ENCODE measurements around the gene TGDS. TPM values are rescaled to one million over a fixed set of nuclear protein-coding genes. Genes with fewer than 3 reads are reported as not detected.

Gene TGDS
- total and polyA plus RNA-seq, 2 of the 8 experiments (the other 6 are each of a cell fraction or from before 2014, with no cell fraction given) = 11.6 to 11.8 TPM

GRCh38 chr13:94641409-94641941 lies 45.5 kb upstream of the TGDS start:
- Histone ChIP-seq H3K9me3 (ENCODE audit: insufficient read depth in 2 of 2, low read depth in 1 of 2, low read length in 1 of 2) (no peaks in the 10 kb centered on the region), H4K20me1 (replicated peaks in 1 of 2; ENCODE audit: control insufficient read depth in 1 of 2, insufficient read depth in 2 of 2, low read length in 2 of 2) (no peaks in the 10 kb centered on the region), H3K79me1 (ENCODE audit: low read depth, low read length) (no peaks in the 10 kb centered on the region), H3K36me3 (ENCODE audit: control insufficient read depth in 2 of 4, insufficient read depth in 4 of 4, low read length in 3 of 4) (no peaks in the 10 kb centered on the region), H2AK5ac (ENCODE audit: low read depth, low read length) (no peak overlapping the region), H3K4me3 (ENCODE audit: extremely low read depth in 1 of 4, insufficient read depth in 2 of 4, low read depth in 3 of 4, low read length in 4 of 4) (no peak overlapping the region), H2BK15ac (ENCODE audit: low read length) (no peak overlapping the region), H3K4me1 (replicated peaks in 1 of 4; ENCODE audit: control insufficient read depth in 3 of 4, insufficient read depth in 4 of 4, low read length in 3 of 4) (no peaks in the 10 kb centered on the region), H2BK120ac (replicated peaks; ENCODE audit: low read depth, low read length) (no peak overlapping the region), H2BK12ac (ENCODE audit: low read depth, low read length) (no peak overlapping the region), H3K56ac (replicated peaks; ENCODE audit: insufficient read length, low read depth, low read length) (no peak overlapping the region), H3K23me2 (ENCODE audit: low read depth, low read length) (no peaks in the 10 kb centered on the region), H3K27me3 (replicated peaks in 1 of 4; ENCODE audit: control insufficient read depth in 3 of 4, extremely low read depth in 1 of 4, insufficient read depth in 3 of 4, low read length in 3 of 4) (no peaks in the 10 kb centered on the region), H3K14ac (ENCODE audit: insufficient read length) (no peak overlapping the region), H3K4ac (replicated peaks; ENCODE audit: insufficient read length, low read depth, low read length) (no peak overlapping the region), H3K27ac (ENCODE audit: low read depth, low read length) (no peak overlapping the region), H2AFZ (ENCODE audit: low read length) (no peak overlapping the region), H3K18ac (ENCODE audit: extremely low read depth, low read length) (no peak overlapping the region), H3K23ac (ENCODE audit: insufficient read length) (no peak overlapping the region), H3K4me2 (ENCODE audit: insufficient read depth in 1 of 2, low read depth in 2 of 2, low read length in 2 of 2) (no peak overlapping the region), H2BK5ac (ENCODE audit: low read depth, low read length) (no peak overlapping the region), H2BK20ac (ENCODE audit: low read length) (no peak overlapping the region), H4K91ac (replicated peaks; ENCODE audit: insufficient read length, low read length) (no peak overlapping the region), H4K8ac (ENCODE audit: extremely low read depth, insufficient read depth, low read length) (no peak overlapping the region), H3K9ac (replicated peaks in 1 of 4; ENCODE audit: extremely low read depth in 1 of 4, low read depth in 3 of 4, low read length in 3 of 4) (no peak overlapping the region), H3K79me2 (ENCODE audit: control insufficient read depth in 1 of 2, insufficient read depth in 2 of 2, low read length in 2 of 2) (no peaks in the 10 kb centered on the region), H4K5ac (ENCODE audit: insufficient read length, low read depth, low read length) (no peak overlapping the region)
- ChIA-PET CTCF (ENCODE audit: partially characterized antibody) (interaction anchor here (0.7 to 2.4 kb wide), 2 partner anchors 9 to 21 kb away, joined by 3 to 7 read pairs; no protein-coding TSS in a partner anchor), POLR2A (ENCODE audit: partially characterized antibody) (no interaction called here)
- 71% methylated on average over 3 of the region's 3 CpGs; no CpG with 5 or more reads in 1 of the 2 experiments for WGBS, 2 experiments (ENCODE audit: extremely low coverage in 1 of 2, insufficient coverage in 1 of 2, insufficient read length in 1 of 2, insufficient replicate concordance in 2 of 2, low coverage in 1 of 2, low lambda C conversion rate in 2 of 2, missing lambda C conversion rate in 1 of 2)
- TF ChIP-seq USF2 (IDR thresholded peaks at IDR 0.05; ENCODE audit: low read length) = no peak
- DNase-seq (ENCODE audit: low read depth in 1 of 2, low spot score in 2 of 2) = no peak
- FAIRE-seq = no peak

Data from H1 (cell line).